ENCODE results near the gene PPP1R3D.
"Not testable (repeated sequence)": the region's sequence is repeated elsewhere in the genome, so short reads cannot be mapped to it uniquely, and the experiment has no call there.

The PPP1R3D gene

DNA sequence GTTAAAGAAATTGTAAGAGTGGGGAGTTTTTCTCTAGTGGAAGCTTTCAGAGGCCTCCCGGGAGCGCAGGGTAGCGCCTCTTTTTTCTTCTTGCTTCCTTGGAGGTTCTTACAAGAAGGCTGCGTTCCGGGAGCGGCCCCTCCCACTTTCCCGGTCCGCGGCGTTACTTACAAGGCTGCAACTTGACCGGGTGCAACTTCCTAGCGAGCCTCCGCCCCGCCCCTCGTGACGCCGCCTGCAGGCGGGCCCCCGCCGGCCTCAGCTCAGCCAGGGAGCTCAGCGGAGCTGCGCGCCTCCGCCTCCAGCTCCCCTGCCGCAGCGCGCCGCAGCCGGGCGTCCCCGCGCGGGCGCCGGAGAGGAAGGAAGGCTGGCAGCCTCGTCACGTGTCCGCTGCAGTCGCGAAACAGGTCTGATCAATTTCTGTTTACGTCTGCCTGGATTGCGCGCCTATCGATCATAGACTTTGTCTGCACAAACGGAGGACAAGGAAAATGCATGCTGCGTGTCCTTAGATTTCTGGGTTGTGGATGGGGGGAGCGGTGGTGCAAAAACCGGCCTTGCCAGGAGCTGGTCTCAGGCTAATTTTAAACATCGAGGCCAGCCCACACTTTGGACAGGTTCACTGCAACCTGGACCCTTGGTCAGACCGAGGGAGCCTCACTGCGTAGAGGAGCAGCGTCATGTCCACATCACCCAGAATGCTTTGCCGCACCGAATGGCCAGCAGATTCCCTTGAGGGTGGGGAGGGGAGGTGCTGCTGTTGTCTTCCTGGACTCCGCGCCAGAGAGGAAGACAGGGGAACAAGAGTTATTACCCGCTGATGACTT, at the start of gene PPP1R3D, which contains the start of gene FAM217B:
Gene PPP1R3D (minus strand): TSS at position 177 of the 827 bp plus-strand sequence. CDS start 374 bp downstream, outside the sequence.
Gene FAM217B (plus strand): TSS at position 261 of the 827 bp plus-strand sequence. CDS start 3,555 bp downstream, outside the sequence.
- DNase-seq (ENCODE audit: low read depth): peak; percentile 99

DNA sequence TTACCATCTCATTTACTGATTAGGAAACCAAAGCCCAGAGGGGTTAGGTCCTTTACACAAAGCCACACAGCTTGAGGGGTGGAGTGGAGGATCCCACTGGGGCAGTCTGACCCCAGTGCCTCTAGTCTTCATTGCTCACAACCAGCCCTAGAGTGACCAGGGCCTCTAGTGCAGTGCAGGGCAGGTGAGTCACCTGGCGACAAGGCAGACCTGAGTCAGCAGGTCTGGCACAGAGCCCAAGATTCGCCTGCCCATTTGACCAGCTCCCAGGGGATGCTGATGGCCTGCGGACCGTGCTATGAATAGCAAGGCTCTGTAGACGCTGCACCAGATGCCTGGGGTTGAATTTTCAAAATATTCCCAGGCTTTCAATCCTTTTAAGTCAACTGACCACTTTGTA, 48.0 kb upstream of the PPP1R3D start:
- DNase-seq (ENCODE audit: low read depth): no peak

- no peak for DNase-seq (ENCODE audit: low read depth)
These were observed 47.0 kb upstream of the PPP1R3D start for GRCh38 chr20:59987135-59987534.

- no peak for DNase-seq (ENCODE audit: low read depth)
These were observed 45.8 kb upstream of the PPP1R3D start for GRCh38 chr20:59985864-59986263.

DNA sequence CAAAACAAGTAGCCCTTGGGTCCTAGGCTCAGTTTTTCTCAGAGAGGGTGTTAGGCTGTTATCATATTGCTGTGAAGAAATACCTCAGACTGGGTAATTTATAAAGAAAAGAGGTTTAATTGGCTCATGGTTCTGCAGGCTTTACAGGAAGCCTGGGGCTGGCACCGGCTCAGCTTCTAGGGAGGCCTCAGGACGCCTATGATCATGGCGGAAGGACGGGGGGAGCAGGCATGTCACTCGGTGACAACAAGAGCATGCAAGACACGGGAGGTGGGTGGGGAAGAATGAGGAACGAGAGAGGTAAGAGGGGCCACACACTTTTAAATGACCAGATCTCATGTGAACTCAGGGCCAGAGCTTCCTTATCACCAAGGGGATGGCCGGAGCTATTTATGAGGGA, 45.1 kb upstream of the PPP1R3D start:
- no peak for DNase-seq (ENCODE audit: low read depth)

DNA sequence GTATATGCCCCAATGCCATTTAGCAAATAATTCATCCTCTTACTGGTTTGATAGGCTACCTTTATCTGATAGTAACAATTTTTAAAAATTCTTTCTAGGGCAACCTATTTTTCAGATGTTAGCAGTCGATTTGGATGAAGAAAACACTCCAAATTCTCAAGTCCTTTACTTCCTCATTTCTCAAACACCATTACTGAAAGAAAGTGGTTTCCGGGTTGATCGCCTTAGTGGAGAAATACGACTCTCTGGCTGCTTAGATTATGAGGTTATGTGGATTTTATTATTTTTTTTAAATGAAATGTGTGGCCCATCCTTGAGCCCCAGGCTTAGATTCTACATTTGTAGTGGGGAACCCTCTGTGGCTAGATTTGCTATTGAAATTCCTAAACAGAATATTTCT, 44.4 kb upstream of the PPP1R3D start:
- no peak for DNase-seq (ENCODE audit: low read depth)

DNA sequence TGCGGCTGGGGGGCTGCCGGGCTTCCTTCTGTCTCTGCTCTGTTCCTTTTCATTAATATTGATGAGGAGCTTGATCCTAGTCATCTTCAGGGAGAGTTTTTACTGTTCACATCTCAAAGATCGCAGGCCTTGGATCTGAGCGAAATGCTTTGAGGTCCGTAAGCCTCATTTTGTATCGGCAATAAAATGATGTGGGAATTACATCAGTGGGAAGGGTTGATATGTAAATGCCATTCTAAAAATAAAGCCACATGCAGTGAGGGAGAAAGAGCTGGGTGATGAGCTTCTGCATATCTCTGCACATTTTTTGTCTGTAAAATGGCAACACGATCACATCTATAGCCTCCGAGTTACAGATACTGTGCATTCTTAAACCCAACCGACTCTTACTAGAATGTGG, 43.0 kb upstream of the PPP1R3D start:
- no peak for DNase-seq (ENCODE audit: low read depth)

DNA sequence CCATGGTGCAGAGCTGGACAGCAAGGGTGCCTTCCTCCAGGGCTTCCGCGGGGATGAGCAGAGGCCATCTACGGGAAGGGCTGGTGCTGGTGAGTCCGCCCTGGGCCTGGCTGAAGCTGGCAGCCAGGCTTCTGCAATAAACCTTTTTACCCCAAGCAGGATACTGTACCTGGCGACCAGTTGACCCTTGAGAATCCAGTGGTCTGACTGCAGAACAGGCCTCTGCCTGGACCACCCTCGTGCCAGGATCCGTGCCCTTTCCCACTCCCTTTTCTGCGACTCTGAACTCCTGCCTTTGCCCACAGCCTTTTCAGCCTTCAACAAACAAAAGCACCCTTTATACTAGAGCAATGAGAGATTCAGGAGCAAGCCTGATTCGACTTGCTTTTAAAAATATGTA, 37.0 kb upstream of the PPP1R3D start:
- no peak for DNase-seq (ENCODE audit: low read depth)

- DNase-seq (ENCODE audit: low read depth): no peak
These were observed 36.2 kb upstream of the PPP1R3D start for GRCh38 chr20:59976156-59976782.

- no peak for DNase-seq (ENCODE audit: low read depth)
These were observed 32.1 kb upstream of the PPP1R3D start for GRCh38 chr20:59972037-59972801.

GRCh38 chr20:59971428-59971827, 31.3 kb upstream of the PPP1R3D start:
- DNase-seq (ENCODE audit: low read depth): no peak

- no peak for DNase-seq (ENCODE audit: low read depth)
These were observed 26.3 kb upstream of the PPP1R3D start for GRCh38 chr20:59966428-59966827.

GRCh38 chr20:59962155-59962554, 22.1 kb upstream of the PPP1R3D start:
- no peak for DNase-seq (ENCODE audit: low read depth)

- DNase-seq (ENCODE audit: low read depth): no peak
These were observed 21.3 kb upstream of the PPP1R3D start for GRCh38 chr20:59961423-59961822.

DNA sequence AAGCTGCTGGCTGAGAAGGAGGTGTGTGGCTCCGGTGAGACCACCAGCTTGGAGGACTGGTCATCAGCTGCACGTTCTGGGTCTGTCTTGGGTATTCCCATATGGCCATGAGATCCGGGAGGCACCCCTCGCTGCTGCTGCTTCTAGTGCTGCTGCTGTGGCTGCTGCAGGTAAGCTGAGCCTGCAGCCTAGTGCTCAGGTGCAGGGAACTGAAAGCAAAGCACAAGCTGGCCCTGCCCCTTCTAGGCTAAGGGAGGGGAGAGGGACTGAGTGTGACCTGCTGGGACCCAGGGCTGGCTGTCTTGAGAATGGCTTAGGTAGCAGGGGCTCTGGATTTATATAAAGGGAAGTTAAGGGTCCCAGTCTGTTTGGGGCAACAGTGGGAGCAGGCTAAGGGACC, 18.5 kb upstream of the PPP1R3D start:
- no peak for DNase-seq (ENCODE audit: low read depth)

DNA sequence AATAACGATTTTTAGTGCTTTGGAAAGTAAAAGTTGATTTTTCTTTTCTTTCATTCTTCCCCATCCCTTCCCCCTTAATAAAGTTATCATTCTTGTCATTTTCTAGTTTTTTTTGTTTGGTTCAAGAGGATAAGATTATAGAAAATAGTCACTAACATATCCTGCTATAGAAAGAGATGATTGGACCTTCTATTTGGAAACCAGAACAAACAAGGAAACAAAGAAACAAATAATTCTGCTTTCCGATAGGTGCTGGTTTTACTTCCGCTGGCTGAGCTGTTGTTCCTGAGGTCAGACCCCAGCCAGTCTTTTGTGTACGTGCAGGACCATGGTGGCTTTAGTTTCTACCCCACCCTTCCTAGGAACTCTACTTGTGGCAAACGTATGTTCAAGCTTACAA, 18.0 kb upstream of the PPP1R3D start, which contains the start of gene CDH26:
Gene CDH26 (plus strand): TSS at position 301 of the 400 bp plus-strand sequence. CDS start 304 bp downstream, outside the sequence.
- DNase-seq (ENCODE audit: low read depth): no peak

- DNase-seq (ENCODE audit: low read depth): not testable (repeated sequence)
These were observed 17.5 kb upstream of the PPP1R3D start for GRCh38 chr20:59957568-59957967.

- DNase-seq (ENCODE audit: low read depth): no peak
These were observed 15.2 kb upstream of the PPP1R3D start for GRCh38 chr20:59955131-59955796.

GRCh38 chr20:59954718-59955117, 14.6 kb upstream of the PPP1R3D start:
- DNase-seq (ENCODE audit: low read depth): no peak

DNA sequence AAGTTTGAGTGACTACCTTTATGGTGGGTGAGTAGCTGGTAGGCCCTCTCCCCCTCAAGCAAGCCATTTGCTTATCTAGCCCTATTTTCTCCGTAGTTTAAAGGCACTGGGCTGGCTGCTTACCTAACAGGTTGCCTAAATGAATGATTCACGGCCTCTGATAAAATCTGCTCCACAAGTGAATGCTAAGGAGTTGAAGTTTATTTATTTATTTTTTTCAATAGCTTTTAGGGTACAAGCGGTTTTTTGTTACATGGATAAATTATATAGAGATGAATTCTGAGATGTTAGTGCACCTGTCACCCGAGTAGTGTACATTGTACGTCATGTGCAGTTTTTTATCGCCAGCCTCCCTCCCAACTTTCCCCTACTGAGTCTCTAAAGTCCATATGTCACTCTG, 9.8 kb upstream of the PPP1R3D start:
- no peak for DNase-seq (ENCODE audit: low read depth)

DNA sequence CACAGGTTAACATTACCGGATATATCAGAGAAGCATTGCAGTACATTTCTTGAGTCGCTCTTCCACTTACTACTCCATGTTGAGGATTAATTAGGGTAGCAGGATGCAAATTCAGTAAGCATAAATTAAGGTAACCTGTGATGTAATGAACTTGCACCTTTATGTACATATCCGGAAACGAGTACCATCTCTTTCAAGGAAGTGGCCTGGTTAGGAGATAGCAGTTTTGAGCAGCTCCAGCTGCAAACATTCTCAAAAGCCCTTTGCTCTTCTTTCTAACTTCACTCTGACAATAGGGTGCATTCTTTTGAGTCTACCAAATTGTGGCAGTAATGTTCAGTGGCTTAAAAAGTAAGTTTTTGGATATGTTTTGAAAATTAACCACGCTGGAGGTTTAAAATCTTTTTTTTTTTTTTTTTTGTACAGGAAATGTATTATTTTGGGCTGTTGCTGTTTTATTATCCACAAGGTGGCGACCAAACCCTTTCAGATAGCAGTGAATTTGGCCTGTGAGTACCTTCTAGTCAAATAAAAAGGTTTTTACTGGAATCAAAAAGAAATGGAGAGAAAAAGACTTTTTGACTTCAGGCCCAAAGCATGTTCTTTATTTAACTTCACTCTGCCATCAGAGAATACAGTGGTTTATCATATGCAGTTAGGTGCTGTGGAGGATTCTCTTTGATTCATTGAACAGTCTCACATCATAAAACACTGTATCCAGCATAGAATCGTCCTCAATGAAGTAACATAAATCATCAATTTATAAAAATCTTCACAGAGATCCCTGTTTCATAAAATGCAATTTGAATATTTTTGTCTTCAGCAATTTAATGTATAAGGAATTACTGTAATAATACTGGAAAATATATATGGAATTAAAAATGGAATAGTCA, 9.0 kb upstream of the PPP1R3D start:
- DNase-seq (ENCODE audit: low read depth): peak; percentile 60

All from iris pigment epithelial cell (primary cell).